ENCODE results near the gene TNFSF9.

DNA sequence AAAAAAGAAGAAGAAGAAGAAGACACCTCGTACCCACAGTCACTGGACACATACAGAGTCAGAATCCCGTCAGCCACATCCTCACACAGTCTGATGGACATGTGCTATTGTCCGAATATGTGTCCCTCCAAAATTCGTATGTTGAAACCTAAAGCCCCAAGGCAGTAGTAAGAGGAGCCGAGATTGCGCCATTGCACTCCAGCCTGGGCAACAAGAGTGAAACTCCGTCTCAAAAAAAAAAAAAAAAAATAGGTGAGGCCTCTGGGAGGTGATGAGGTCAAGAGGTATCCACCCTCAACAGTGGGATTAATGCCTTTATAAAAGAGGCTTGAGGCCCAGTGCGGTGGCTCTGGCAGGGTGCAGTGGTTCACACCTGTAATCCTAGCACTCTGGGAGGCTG, 46.6 kb upstream of the TNFSF9 start:
- TF ChIP-seq, protein P1, sequence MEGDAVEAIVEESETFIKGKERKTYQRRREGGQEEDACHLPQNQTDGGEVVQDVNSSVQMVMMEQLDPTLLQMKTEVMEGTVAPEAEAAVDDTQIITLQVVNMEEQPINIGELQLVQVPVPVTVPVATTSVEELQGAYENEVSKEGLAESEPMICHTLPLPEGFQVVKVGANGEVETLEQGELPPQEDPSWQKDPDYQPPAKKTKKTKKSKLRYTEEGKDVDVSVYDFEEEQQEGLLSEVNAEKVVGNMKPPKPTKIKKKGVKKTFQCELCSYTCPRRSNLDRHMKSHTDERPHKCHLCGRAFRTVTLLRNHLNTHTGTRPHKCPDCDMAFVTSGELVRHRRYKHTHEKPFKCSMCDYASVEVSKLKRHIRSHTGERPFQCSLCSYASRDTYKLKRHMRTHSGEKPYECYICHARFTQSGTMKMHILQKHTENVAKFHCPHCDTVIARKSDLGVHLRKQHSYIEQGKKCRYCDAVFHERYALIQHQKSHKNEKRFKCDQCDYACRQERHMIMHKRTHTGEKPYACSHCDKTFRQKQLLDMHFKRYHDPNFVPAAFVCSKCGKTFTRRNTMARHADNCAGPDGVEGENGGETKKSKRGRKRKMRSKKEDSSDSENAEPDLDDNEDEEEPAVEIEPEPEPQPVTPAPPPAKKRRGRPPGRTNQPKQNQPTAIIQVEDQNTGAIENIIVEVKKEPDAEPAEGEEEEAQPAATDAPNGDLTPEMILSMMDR (IDR thresholded peaks at IDR 0.05) = no peak
- TF ChIP-seq POLR2AphosphoS5 (IDR thresholded peaks at IDR 0.05) (no peak), POLR2A (IDR thresholded peaks at IDR 0.05) (no peak)

All from upper lobe of left lung (tissue), 4 donors.